Measurements from ENCODE around the gene MACROD2.

GRCh38 chr20:15058841-15059240 lies 1063.5 kb downstream of the MACROD2 start:
- TF ChIP-seq REST (IDR thresholded peaks at IDR 0.05; ENCODE audit: insufficient read depth in 1 of 2, low read depth in 2 of 2, low read length in 2 of 2), result no peak
- TF ChIP-seq SIN3A (IDR thresholded peaks at IDR 0.05; ENCODE audit: borderline replicate concordance, insufficient read depth, low read length), result no peak
- no peak for TF ChIP-seq POLR2AphosphoS5 (IDR thresholded peaks at IDR 0.05; ENCODE audit: low read depth, low read length)
- TF ChIP-seq TAF1 (IDR thresholded peaks at IDR 0.05; ENCODE audit: borderline replicate concordance, insufficient read depth, low read length), result no peak
- no peak for TF ChIP-seq FOXP2 (optimal IDR thresholded peaks at IDR 0.05; ENCODE audit: borderline replicate concordance, extremely low read depth, extremely low read length, insufficient read depth)
